ENCODE data around the gene POMC.

The POMC gene

GRCh38 chr2:25204190-25204838 lies 35.9 kb upstream of the POMC start:
- no peak for TF ChIP-seq CTCF (IDR thresholded peaks at IDR 0.05; ENCODE audit: extremely low read depth, missing control alignments)
- peak; percentile 82 for DNase-seq (ENCODE audit: low spot score)

- DNase-seq (ENCODE audit: low spot score) = no peak
- no peak for TF ChIP-seq CTCF (IDR thresholded peaks at IDR 0.05; ENCODE audit: extremely low read depth, missing control alignments)
These were observed 33.9 kb upstream of the POMC start for GRCh38 chr2:25202275-25202674.

GRCh38 chr2:25201794-25202193 lies 33.4 kb upstream of the POMC start:
- DNase-seq (ENCODE audit: low spot score) = no peak
- no peak for TF ChIP-seq CTCF (IDR thresholded peaks at IDR 0.05; ENCODE audit: extremely low read depth, missing control alignments)

- DNase-seq (ENCODE audit: low spot score) = no peak
- TF ChIP-seq CTCF (IDR thresholded peaks at IDR 0.05; ENCODE audit: extremely low read depth, missing control alignments) = no peak
These were observed 32.9 kb upstream of the POMC start for GRCh38 chr2:25201265-25201664.

GRCh38 chr2:25198576-25198975 lies 30.2 kb upstream of the POMC start:
- DNase-seq (ENCODE audit: low spot score) = no peak
- no peak for TF ChIP-seq CTCF (IDR thresholded peaks at IDR 0.05; ENCODE audit: extremely low read depth, missing control alignments)

- DNase-seq (ENCODE audit: low spot score) = no peak
- TF ChIP-seq CTCF (IDR thresholded peaks at IDR 0.05; ENCODE audit: extremely low read depth, missing control alignments) = no peak
These were observed 29.8 kb upstream of the POMC start for GRCh38 chr2:25198209-25198525.

GRCh38 chr2:25197336-25198208 lies 29.2 kb upstream of the POMC start:
- no peak for TF ChIP-seq CTCF (IDR thresholded peaks at IDR 0.05; ENCODE audit: extremely low read depth, missing control alignments)

More at GRCh38 chr2:25197336-25198208, 29.2 kb upstream of the POMC start:
- DNase-seq (ENCODE audit: low spot score) = no peak

All from GM20000 (cell line).